ENCODE results near the gene MLXIP. TPM values are rescaled to one million over a fixed set of nuclear protein-coding genes. Genes with fewer than 3 reads are reported as not detected.

MLXIP gene
- total and polyA plus RNA-seq, 2 experiments from 2014 or later = 16.2 to 23.0 TPM

- TF ChIP-seq, protein P1, sequence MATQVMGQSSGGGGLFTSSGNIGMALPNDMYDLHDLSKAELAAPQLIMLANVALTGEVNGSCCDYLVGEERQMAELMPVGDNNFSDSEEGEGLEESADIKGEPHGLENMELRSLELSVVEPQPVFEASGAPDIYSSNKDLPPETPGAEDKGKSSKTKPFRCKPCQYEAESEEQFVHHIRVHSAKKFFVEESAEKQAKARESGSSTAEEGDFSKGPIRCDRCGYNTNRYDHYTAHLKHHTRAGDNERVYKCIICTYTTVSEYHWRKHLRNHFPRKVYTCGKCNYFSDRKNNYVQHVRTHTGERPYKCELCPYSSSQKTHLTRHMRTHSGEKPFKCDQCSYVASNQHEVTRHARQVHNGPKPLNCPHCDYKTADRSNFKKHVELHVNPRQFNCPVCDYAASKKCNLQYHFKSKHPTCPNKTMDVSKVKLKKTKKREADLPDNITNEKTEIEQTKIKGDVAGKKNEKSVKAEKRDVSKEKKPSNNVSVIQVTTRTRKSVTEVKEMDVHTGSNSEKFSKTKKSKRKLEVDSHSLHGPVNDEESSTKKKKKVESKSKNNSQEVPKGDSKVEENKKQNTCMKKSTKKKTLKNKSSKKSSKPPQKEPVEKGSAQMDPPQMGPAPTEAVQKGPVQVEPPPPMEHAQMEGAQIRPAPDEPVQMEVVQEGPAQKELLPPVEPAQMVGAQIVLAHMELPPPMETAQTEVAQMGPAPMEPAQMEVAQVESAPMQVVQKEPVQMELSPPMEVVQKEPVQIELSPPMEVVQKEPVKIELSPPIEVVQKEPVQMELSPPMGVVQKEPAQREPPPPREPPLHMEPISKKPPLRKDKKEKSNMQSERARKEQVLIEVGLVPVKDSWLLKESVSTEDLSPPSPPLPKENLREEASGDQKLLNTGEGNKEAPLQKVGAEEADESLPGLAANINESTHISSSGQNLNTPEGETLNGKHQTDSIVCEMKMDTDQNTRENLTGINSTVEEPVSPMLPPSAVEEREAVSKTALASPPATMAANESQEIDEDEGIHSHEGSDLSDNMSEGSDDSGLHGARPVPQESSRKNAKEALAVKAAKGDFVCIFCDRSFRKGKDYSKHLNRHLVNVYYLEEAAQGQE (IDR thresholded peaks at IDR 0.05; ENCODE audit: unreplicated experiment) = no peak
- TF ChIP-seq ZNF331 (CRISPR knock-in tag; IDR thresholded peaks at IDR 0.05; ENCODE audit: low read depth) (no peak), POLR2AphosphoS5 (IDR thresholded peaks at IDR 0.05; ENCODE audit: low read depth) (no peak), NANOG (IDR thresholded peaks at IDR 0.05; ENCODE audit: borderline replicate concordance) (no peak), JUNB (IDR thresholded peaks at IDR 0.05; ENCODE audit: unreplicated experiment) (no peak), CTCF (conservative IDR thresholded peaks at IDR 0.05; ENCODE audit: low read depth in 2 of 2) (no peak)
Observed at GRCh38 chr12:122137681-122138080, 59.1 kb downstream of the MLXIP start (continued).

DNA sequence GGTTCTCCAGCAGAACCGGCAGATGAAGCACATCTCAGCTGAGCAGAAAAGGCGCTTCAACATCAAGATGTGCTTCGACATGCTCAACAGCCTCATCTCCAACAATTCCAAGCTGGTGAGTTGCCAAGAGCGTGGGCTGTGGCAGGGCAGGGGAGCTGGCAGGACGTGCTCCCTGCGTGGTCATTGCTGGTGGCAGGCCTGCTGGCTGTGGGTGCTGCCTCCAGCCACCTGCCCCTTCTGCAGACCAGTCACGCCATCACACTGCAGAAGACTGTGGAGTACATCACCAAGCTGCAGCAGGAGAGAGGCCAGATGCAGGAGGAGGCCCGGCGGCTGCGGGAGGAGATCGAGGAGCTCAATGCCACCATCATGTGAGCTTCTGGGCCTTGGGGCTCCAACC is 59.6 kb downstream of the MLXIP start:
- Histone ChIP-seq H3K27me3 (ENCODE audit: insufficient read depth) (no peaks in the 10 kb centered on the region), H3K4me3 (no peak overlapping the region), H3K36me3 (ENCODE audit: insufficient read depth) (peaks cover 7% of the 10 kb centered on the region; the same call in 1 of the 2 replicates), H3K4me2 (no peak overlapping the region), H2AFZ (no peak overlapping the region), H3K9me2 (ENCODE audit: insufficient read depth) (no peaks in the 10 kb centered on the region), H3K27ac (ENCODE audit: low read depth) (no peak overlapping the region), H3K4me1 (ENCODE audit: insufficient read depth) (no peaks in the 10 kb centered on the region; the same call in 1 of the 2 replicates), H4K20me1 (replicated peaks; ENCODE audit: insufficient read depth) (0 out of 2 replicates have a peak, but pooled peaks cover 6% of the 10 kb centered on the region), H3F3A (replicated peaks; ENCODE audit: low read depth) (no peaks in the 10 kb centered on the region), H3K79me2 (replicated peaks; ENCODE audit: insufficient read depth) (no peaks in the 10 kb centered on the region)
- Mint-ChIP-seq H3K27ac (no peak overlapping the region), H3K27me3 (ENCODE audit: insufficient read depth, low read depth, poor library complexity) (peaks cover 3% of the 10 kb centered on the region), H3K36me3 (ENCODE audit: low read depth) (peaks cover 44% of the 10 kb centered on the region), H3K4me3 (no peak overlapping the region), H3K4me1 (peaks cover 6% of the 10 kb centered on the region; the same call in 2 of the 3 replicates), H3K9me3 (peaks cover 24% of the 10 kb centered on the region)
- TF ChIP-seq POLR2AphosphoS5 (IDR thresholded peaks at IDR 0.05; ENCODE audit: low read depth) (no peak), ZNF462 (CRISPR knock-in tag; IDR thresholded peaks at IDR 0.05) (no peak), ZNF331 (CRISPR knock-in tag; IDR thresholded peaks at IDR 0.05; ENCODE audit: low read depth) (no peak), EZH2phosphoT487 (IDR thresholded peaks at IDR 0.05; ENCODE audit: unreplicated experiment) (no peak), JUNB (IDR thresholded peaks at IDR 0.05; ENCODE audit: unreplicated experiment) (no peak), NANOG (IDR thresholded peaks at IDR 0.05; ENCODE audit: borderline replicate concordance) (no peak)
- TF ChIP-seq, protein P2, sequence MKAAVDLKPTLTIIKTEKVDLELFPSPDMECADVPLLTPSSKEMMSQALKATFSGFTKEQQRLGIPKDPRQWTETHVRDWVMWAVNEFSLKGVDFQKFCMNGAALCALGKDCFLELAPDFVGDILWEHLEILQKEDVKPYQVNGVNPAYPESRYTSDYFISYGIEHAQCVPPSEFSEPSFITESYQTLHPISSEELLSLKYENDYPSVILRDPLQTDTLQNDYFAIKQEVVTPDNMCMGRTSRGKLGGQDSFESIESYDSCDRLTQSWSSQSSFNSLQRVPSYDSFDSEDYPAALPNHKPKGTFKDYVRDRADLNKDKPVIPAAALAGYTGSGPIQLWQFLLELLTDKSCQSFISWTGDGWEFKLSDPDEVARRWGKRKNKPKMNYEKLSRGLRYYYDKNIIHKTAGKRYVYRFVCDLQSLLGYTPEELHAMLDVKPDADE (IDR thresholded peaks at IDR 0.05) = no peak
- DNase-seq (ENCODE audit: low spot score) = no peak
- no peak for ATAC-seq
